ENCODE results near the gene GLOD5.

GLOD5 gene

DNA sequence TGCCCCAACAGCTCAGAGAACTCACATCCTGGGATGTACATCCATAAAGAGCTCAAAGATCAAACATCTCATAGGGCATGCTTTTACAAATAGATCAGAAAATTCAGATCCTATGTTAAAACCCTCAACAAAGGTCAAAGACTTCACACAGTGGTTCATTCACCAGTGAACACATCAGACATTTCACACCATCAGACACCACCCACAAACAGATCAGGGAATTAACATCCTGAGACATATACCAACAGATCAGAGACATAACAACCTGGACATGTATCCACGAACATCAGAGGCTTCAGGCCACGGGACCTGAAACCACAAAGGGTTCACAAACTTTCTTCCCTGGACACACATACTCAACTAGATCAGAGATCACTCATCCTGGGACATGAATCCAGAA lies 41.6 kb upstream of the GLOD5 start:
- CTCF ChIA-PET = no interaction called here
- no peak for DNase-seq (ENCODE audit: extremely low spot score)
- POLR2A ChIA-PET = no interaction called here
- TF ChIP-seq, protein P1, sequence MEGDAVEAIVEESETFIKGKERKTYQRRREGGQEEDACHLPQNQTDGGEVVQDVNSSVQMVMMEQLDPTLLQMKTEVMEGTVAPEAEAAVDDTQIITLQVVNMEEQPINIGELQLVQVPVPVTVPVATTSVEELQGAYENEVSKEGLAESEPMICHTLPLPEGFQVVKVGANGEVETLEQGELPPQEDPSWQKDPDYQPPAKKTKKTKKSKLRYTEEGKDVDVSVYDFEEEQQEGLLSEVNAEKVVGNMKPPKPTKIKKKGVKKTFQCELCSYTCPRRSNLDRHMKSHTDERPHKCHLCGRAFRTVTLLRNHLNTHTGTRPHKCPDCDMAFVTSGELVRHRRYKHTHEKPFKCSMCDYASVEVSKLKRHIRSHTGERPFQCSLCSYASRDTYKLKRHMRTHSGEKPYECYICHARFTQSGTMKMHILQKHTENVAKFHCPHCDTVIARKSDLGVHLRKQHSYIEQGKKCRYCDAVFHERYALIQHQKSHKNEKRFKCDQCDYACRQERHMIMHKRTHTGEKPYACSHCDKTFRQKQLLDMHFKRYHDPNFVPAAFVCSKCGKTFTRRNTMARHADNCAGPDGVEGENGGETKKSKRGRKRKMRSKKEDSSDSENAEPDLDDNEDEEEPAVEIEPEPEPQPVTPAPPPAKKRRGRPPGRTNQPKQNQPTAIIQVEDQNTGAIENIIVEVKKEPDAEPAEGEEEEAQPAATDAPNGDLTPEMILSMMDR (IDR thresholded peaks at IDR 0.05; ENCODE audit: control extremely low read depth, extremely low read depth, low read depth, missing control alignments) = no peak

DNA sequence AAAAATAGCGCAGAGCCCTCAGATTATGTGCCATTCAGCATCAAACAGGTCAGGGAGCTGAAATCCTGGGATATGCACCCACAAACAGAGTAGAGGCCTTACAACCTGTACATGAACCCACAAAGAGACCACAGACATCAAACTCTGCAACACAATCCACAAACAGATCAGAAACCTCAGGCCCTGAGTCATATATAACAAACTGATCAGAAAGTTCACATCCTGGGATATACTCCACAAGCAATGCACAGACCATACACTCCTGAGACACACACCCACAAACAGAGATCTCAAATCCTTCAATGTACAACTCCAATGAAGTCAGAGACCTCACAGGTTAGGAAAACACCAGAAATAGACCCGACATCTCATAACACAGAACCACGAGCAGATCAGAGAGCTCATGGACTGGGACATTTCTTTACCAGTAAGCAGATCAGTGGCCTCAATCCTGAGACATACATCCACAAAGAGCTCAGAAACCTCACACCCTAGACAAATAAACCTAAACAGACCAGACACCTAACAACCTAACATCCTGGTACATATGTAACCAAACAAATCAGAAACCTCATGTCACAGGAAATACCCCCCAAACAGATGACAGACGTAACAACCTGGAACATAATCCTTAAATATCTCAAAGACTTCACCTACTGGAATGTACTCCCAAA lies 40.8 kb upstream of the GLOD5 start:
- DNase-seq (ENCODE audit: extremely low spot score) = no peak
- CTCF ChIA-PET = no interaction called here
- POLR2A ChIA-PET = no interaction called here
- TF ChIP-seq, protein P1 (IDR thresholded peaks at IDR 0.05; ENCODE audit: control extremely low read depth, extremely low read depth, low read depth, missing control alignments) = no peak

GRCh38 chrX:48721916-48722315 lies 39.6 kb upstream of the GLOD5 start:
- POLR2A ChIA-PET = no interaction called here
- CTCF ChIA-PET = no interaction called here
- TF ChIP-seq, protein P1 (IDR thresholded peaks at IDR 0.05; ENCODE audit: control extremely low read depth, extremely low read depth, low read depth, missing control alignments) = no peak
- no peak for DNase-seq (ENCODE audit: extremely low spot score)

DNA sequence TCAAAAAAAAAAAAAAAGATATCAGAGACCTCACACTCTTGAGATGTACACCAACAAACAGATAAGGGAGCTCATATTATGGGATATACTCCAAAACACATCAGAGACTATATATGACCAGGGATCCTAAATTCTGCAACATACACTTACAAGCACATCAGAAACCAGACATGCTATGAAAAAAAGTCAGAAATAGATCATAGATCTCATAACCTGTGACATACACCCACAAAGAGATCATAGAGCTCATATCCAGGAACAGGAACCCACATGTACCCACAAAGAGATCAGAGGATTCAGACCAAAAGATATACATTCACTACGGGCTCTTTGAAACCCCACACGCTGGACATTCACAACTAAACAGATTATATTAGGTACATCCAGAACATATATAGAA lies 35.0 kb upstream of the GLOD5 start:
- DNase-seq (ENCODE audit: extremely low spot score) = no peak
- CTCF ChIA-PET = no interaction called here
- POLR2A ChIA-PET = no interaction called here
- TF ChIP-seq, protein P1 (IDR thresholded peaks at IDR 0.05; ENCODE audit: control extremely low read depth, extremely low read depth, low read depth, missing control alignments) = no peak

- POLR2A ChIA-PET = no interaction called here
- TF ChIP-seq, protein P1 (IDR thresholded peaks at IDR 0.05; ENCODE audit: control extremely low read depth, extremely low read depth, low read depth, missing control alignments) = no peak
- no peak for DNase-seq (ENCODE audit: extremely low spot score)
- CTCF ChIA-PET = no interaction called here
Observed at GRCh38 chrX:48728653-48729052, 32.9 kb upstream of the GLOD5 start.

DNA sequence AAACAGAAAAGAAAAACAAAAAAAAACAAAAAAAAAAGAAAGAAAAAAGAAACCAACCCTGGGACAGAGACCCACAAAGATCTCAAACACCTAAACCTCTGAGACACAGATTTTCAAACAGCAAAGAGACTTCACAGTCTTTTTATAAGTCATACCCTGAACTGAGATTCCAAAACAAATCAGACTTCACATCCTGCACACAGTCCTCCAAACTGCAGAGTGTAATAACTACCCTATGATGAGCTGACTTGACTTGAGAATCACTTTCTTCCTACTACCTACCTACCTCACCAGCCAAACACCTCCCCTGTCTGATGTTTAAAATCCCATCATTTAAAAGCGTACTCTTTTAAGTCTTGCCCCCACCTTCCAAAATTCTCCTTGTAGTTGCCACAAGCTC lies 25.2 kb upstream of the GLOD5 start:
- POLR2A ChIA-PET = no interaction called here
- DNase-seq (ENCODE audit: extremely low spot score) = no peak
- CTCF ChIA-PET = no interaction called here
- TF ChIP-seq, protein P1 (IDR thresholded peaks at IDR 0.05; ENCODE audit: control extremely low read depth, extremely low read depth, low read depth, missing control alignments) = no peak

DNA sequence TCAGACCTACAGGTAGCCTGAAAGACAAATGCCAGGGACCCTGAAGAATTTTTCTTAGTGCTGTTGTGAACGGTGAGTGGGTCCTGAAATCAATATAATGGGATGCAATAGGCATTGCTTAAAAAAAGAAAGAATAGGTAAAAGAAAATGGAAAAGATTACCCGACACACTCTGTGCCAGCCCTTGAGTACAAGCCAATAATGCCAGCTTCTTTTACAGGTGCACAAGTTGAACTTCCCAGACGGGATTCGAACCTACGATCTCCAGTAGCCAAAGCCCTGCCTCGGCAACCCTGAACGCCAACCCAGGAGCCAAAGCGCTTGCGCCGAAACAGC lies 24.7 kb upstream of the GLOD5 start:
- ChIA-PET CTCF (no interaction called here), POLR2A (interaction anchor here (1.0 kb wide), 1 partner anchor 163 kb away, joined by 3 read pairs; the partner anchor contains the start of gene RBM3)
- TF ChIP-seq, protein P1 (IDR thresholded peaks at IDR 0.05; ENCODE audit: control extremely low read depth, extremely low read depth, low read depth, missing control alignments) = no peak
- no peak for DNase-seq (ENCODE audit: extremely low spot score)
